ENCODE data around the gene C2orf81.

C2orf81 gene

GRCh38 chr2:74371421-74371820 is 50.0 kb downstream of the C2orf81 start:
- TF ChIP-seq CTCF (conservative IDR thresholded peaks at IDR 0.05), result no peak
- H3K27ac ChIP-seq, result no peak overlapping the region

GRCh38 chr2:74369976-74370375 is 51.4 kb downstream of the C2orf81 start:
- no peak for TF ChIP-seq CTCF (conservative IDR thresholded peaks at IDR 0.05)
- H3K27ac ChIP-seq, result no peak overlapping the region

GRCh38 chr2:74368499-74368898 is 52.9 kb downstream of the C2orf81 start:
- no peak overlapping the region for H3K27ac ChIP-seq
- TF ChIP-seq CTCF (conservative IDR thresholded peaks at IDR 0.05), result no peak

GRCh38 chr2:74367789-74368188 is 53.6 kb downstream of the C2orf81 start:
- H3K27ac ChIP-seq, result no peak overlapping the region
- TF ChIP-seq CTCF (conservative IDR thresholded peaks at IDR 0.05), result no peak

GRCh38 chr2:74366036-74366435 is 55.4 kb downstream of the C2orf81 start:
- H3K27ac ChIP-seq, result no peak overlapping the region
- no peak for TF ChIP-seq CTCF (conservative IDR thresholded peaks at IDR 0.05)

GRCh38 chr2:74364533-74365505 is 56.6 kb downstream of the C2orf81 start:
- H3K27ac ChIP-seq, result no peak overlapping the region
- TF ChIP-seq CTCF (conservative IDR thresholded peaks at IDR 0.05), result no peak

All from VCaP (cell line).